ENCODE results near the gene GNAS.

Gene GNAS

DNA sequence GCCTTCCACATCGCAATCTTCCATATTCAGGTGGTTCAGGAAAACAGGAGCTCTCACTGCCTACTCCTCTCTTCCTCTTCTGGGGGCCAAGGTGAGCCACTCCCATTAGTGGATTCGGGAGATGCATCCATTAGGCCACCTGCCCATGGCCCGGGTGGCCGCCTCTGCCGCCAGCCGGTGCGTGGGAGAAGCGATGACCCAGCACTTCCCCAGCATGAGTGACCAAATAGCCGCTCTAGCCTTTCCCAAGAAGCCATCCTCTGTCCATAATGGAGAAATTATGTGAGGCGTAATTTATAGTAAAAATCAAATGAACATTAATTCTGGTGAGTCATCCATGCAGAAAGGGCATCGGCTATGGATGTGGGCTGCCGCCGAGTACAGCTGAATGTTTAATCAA lies 41.2 kb upstream of the GNAS start:
- ChIA-PET CTCF (interaction anchor here (0.6 kb wide), 1 partner anchor 697 kb away, joined by 4 read pairs; no protein-coding TSS in a partner anchor), POLR2A (ENCODE audit: low non-redundant PET) (no interaction called here)
- DNase-seq (ENCODE audit: low spot score): no peak
- TF ChIP-seq, protein P1, sequence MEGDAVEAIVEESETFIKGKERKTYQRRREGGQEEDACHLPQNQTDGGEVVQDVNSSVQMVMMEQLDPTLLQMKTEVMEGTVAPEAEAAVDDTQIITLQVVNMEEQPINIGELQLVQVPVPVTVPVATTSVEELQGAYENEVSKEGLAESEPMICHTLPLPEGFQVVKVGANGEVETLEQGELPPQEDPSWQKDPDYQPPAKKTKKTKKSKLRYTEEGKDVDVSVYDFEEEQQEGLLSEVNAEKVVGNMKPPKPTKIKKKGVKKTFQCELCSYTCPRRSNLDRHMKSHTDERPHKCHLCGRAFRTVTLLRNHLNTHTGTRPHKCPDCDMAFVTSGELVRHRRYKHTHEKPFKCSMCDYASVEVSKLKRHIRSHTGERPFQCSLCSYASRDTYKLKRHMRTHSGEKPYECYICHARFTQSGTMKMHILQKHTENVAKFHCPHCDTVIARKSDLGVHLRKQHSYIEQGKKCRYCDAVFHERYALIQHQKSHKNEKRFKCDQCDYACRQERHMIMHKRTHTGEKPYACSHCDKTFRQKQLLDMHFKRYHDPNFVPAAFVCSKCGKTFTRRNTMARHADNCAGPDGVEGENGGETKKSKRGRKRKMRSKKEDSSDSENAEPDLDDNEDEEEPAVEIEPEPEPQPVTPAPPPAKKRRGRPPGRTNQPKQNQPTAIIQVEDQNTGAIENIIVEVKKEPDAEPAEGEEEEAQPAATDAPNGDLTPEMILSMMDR (conservative IDR thresholded peaks at IDR 0.05; ENCODE audit: low read depth): no peak
- no peak overlapping the region for H3K27ac ChIP-seq

DNA sequence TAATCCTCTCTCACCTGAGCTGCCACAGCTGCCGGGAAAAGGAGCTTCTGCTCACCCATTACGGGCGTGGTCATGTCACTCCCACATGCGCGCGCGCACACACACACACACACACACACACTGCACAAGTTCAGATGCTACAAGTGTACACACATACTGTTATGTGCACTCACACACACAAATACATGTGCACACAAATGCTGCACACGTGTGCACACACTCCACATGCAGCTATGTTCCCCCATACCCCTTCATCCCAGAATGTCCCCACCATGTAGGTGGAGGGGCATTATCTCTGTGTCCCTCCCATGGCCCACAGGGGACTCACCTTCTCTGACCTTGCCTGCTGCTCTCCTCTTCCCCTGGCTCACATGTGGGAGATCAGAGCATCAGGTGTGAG lies 39.1 kb upstream of the GNAS start:
- DNase-seq (ENCODE audit: low spot score): no peak
- TF ChIP-seq, protein P1 (conservative IDR thresholded peaks at IDR 0.05; ENCODE audit: low read depth): no peak
- ChIA-PET CTCF (interaction anchor here (0.7 to 1.3 kb wide), 3 partner anchors 8 to 733 kb away, joined by 3 to 4 read pairs (median 3); no protein-coding TSS in a partner anchor), POLR2A (ENCODE audit: low non-redundant PET) (interaction anchor here (0.6 kb wide), 1 partner anchor 181 kb away, joined by 9 read pairs; no protein-coding TSS in a partner anchor)
- H3K27ac ChIP-seq: no peak overlapping the region

DNA sequence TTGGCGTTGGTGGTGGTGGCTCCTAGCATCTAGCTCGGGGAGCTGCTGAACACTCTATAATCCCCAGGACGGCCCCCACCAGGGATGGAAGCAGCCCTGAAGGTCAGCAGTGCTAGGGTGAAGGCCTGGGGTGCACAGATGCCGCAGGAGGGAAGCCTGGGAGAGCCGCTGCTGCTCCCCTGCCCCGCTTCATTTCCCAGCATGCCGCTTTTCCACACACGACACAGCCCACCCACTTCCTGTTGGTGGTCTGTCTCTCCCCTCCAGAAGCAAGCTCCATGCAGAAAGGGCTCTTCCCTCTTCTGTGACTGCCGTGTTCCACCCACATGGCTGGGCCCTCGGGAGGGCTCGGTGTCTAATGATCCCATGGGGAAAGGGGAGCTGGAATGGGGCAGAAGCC lies 37.1 kb upstream of the GNAS start:
- ChIA-PET CTCF (interaction anchor here (1.1 kb wide), 1 partner anchor 37 kb away, joined by 3 read pairs; the partner anchor contains the start of gene GNAS), POLR2A (ENCODE audit: low non-redundant PET) (no interaction called here)
- no peak for DNase-seq (ENCODE audit: low spot score)
- H3K27ac ChIP-seq: no peak overlapping the region
- TF ChIP-seq, protein P1 (conservative IDR thresholded peaks at IDR 0.05; ENCODE audit: low read depth): no peak

DNA sequence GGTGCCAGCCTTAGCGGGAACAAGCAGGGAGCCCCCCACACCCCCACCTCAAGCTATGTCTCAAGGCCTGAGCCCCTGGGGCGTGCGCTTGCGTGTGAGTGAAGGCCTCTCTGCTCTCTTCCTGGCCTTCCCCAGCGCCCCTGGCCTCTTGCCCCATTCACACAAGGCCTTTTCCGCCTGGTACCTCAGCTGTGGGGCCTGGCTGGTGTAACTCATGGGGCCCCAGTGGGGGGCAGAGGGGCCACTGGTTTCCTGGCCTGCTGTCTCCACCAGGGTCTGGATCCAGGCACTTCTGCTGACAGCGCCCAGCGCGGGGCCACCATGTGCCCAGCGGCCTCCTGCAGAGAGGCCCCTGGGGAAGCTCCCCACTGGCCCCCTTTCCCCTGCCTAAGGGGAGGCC lies 36.5 kb upstream of the GNAS start:
- CTCF ChIA-PET: no interaction called here
- no peak overlapping the region for H3K27ac ChIP-seq
- TF ChIP-seq, protein P1 (conservative IDR thresholded peaks at IDR 0.05; ENCODE audit: low read depth): no peak
- POLR2A ChIA-PET (ENCODE audit: low non-redundant PET): interaction anchor here (0.6 kb wide), 1 partner anchor 54 kb away, joined by 3 read pairs; no protein-coding TSS in a partner anchor
- DNase-seq (ENCODE audit: low spot score): no peak

DNA sequence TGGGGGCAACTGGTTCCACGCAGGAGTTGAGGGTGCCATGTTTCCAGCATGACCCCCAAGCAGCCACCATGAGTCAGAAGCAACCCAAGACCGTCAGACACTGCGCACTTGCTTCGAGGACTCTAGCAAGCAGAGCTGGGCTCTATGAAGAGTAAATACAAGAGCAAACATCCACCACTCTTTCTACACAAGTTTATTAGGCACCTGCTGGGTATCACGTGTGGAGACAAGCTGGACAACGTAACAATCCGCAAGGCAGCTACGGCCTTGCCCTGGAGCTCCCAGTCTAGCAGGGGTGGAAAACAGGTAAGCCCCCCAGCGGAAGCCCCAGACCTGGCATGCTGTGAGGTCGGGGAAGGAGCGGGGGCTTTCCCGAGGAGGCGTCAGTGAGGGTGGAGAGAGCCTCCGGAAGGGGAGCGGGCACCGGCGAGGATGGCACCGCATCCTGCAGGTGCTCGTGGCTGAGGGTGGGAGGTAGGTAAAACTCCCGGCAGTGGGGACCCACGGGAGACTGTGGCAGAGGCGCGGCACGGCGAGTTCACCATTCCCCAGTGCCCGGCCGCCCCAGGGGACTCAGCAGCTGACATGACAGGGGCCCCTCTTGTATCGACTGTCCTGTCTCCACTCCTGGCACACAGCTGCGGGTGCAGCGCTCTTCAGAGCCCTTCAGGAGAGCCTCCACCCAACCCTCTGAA lies 35.4 kb upstream of the GNAS start:
- H3K27ac ChIP-seq: no peak overlapping the region
- ChIA-PET CTCF (interaction anchor here (0.5 kb wide), 2 partner anchors 555 to 703 kb away, joined by 3 to 6 read pairs; no protein-coding TSS in a partner anchor), POLR2A (ENCODE audit: low non-redundant PET) (no interaction called here)
- no peak for DNase-seq (ENCODE audit: low spot score)
- TF ChIP-seq, protein P1 (conservative IDR thresholded peaks at IDR 0.05; ENCODE audit: low read depth): no peak

DNA sequence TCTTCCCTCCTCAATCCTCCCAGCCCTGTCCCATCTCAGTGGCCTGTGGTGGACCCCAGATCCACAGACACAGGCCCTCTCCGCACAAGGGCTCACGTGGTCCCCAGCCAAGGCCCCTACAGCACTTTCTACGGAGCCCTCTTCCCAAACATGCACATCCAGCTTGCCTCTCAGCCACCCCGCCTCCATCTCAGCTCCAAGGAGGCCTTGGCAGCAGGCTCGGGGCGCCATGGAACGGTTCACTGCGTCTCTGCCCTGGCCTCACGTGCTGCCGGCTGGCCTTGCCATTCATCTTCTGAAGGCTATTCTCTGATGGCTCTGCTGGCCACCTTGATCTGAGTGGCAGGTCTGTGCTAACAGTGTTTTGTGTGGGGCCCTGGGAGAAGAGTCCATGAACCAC lies 34.8 kb upstream of the GNAS start:
- DNase-seq (ENCODE audit: low spot score): no peak
- POLR2A ChIA-PET (ENCODE audit: low non-redundant PET): no interaction called here
- TF ChIP-seq, protein P1 (conservative IDR thresholded peaks at IDR 0.05; ENCODE audit: low read depth): no peak
- no peak overlapping the region for H3K27ac ChIP-seq
- CTCF ChIA-PET: interaction anchor here (0.5 kb wide), 1 partner anchor 702 kb away, joined by 3 read pairs; no protein-coding TSS in a partner anchor
